H1 (cell line): Measurements from ENCODE around the gene COG4. TPM values are rescaled to one million over a fixed set of nuclear protein-coding genes. Genes with fewer than 3 reads are reported as not detected.

Experiments used
- CTCF ChIA-PET: fragments of 300-600 bp; sonication (Branson Sonifier 250); formaldehyde crosslinking; loops from one replicate; lab custom pipeline; 2021; ENCODE audit not compliant: partially characterized antibody; lab: Charles Lee
- POLR2A ChIA-PET: fragments of 300-600 bp; sonication (Branson Sonifier 250); formaldehyde crosslinking; loops from one replicate; lab custom pipeline; 2021; ENCODE audit warnings: inconsistent platforms; ENCODE audit not compliant: partially characterized antibody; lab: Charles Lee
- DNase-seq, 2 experiments: peaks; one replicate each; pipeline versions ENCODE4 v3.0.0 to v3.0.0-alpha.2; 2010 to 2022; ENCODE audit warnings: low spot score in 2 of 2, low read depth in 1 of 2, mixed read lengths in 1 of 2
- FAIRE-seq: peaks from 2 replicates; lab custom pipeline; 2011; peaks lifted over from hg19 to GRCh38; lab: Jason Lieb, UNC
- H2AFZ ChIP-seq: 2 replicates; pipeline ENCODE4 v1.8.1; 2012; ENCODE audit warnings: low read length, inconsistent platforms
- H2AK5ac ChIP-seq: 2 replicates; pipeline ENCODE4 v1.6.1; 2013; ENCODE audit warnings: low read depth, low read length
- H2BK120ac ChIP-seq: replicated peaks from 2 replicates; pipeline ENCODE3; 2013; ENCODE audit warnings: low read depth, low read length, inconsistent platforms
- H2BK12ac ChIP-seq: 2 replicates; pipeline ENCODE4 v1.6.1; 2013; ENCODE audit warnings: low read depth, low read length
- H2BK15ac ChIP-seq: 2 replicates; pipeline ENCODE4 v1.6.1; 2013; ENCODE audit warnings: low read length
- H2BK20ac ChIP-seq: 2 replicates; pipeline ENCODE4 v1.6.1; 2013; ENCODE audit warnings: low read length
- H2BK5ac ChIP-seq: 2 replicates; pipeline ENCODE4 v1.6.1; 2013; ENCODE audit warnings: low read depth, low read length
- H3K14ac ChIP-seq: 2 replicates; pipeline ENCODE4 v1.6.1; 2013; ENCODE audit warnings: inconsistent platforms; ENCODE audit not compliant: insufficient read length
- H3K18ac ChIP-seq: 2 replicates; pipeline ENCODE4 v1.6.1; 2013; ENCODE audit warnings: low read length; ENCODE audit errors: extremely low read depth
- H3K23ac ChIP-seq: 2 replicates; pipeline ENCODE4 v1.6.1; 2013; ENCODE audit warnings: inconsistent platforms; ENCODE audit not compliant: insufficient read length
- H3K23me2 ChIP-seq: 2 replicates; pipeline ENCODE4 v1.6.1; 2013; ENCODE audit warnings: low read depth, low read length
- H3K27ac ChIP-seq: 2 replicates; pipeline ENCODE4 v1.6.1; 2011; ENCODE audit warnings: low read depth, low read length, inconsistent platforms
- H3K27me3 ChIP-seq, 4 experiments: replicated peaks in 1 of 4; 1 replicate in 1 of 4; 2 replicates in 3 of 4; pipeline versions ENCODE4 v1.6.1 to v1.8.1; 2011 to 2013; ENCODE audit warnings: low read length in 3 of 4, mild to moderate bottlenecking in 3 of 4, inconsistent platforms in 2 of 4, mixed read lengths in 2 of 4, moderate library complexity in 1 of 4; ENCODE audit not compliant: control insufficient read depth in 3 of 4, insufficient read depth in 3 of 4; ENCODE audit errors: extremely low read depth in 1 of 4
- H3K36me3 ChIP-seq, 4 experiments: 2 replicates each; pipeline versions ENCODE4 v1.6.1 to v1.8.1; 2011 to 2013; ENCODE audit warnings: mild to moderate bottlenecking in 4 of 4, low read length in 3 of 4, moderate library complexity in 2 of 4, control low read depth in 1 of 4, inconsistent platforms in 1 of 4; ENCODE audit not compliant: insufficient read depth in 4 of 4, control insufficient read depth in 2 of 4
- H3K4ac ChIP-seq: replicated peaks from 2 replicates; pipeline ENCODE3; 2013; ENCODE audit warnings: low read length, low read depth, mixed read lengths, inconsistent platforms; ENCODE audit not compliant: insufficient read length
- H3K4me1 ChIP-seq, 4 experiments: replicated peaks in 1 of 4; 1 replicate in 1 of 4; 2 replicates in 3 of 4; pipeline versions ENCODE4 v1.6.1 to v1.8.1; 2011 to 2013; ENCODE audit warnings: low read length in 3 of 4, inconsistent platforms in 2 of 4, mixed read lengths in 1 of 4; ENCODE audit not compliant: insufficient read depth in 4 of 4, control insufficient read depth in 3 of 4
- H3K4me2 ChIP-seq, 2 experiments: 2 replicates each; pipeline versions ENCODE4 v1.6.1 to v1.8.1; 2011 to 2013; ENCODE audit warnings: low read depth in 2 of 2, low read length in 2 of 2, control low read depth in 1 of 2, inconsistent platforms in 1 of 2, mild to moderate bottlenecking in 1 of 2; ENCODE audit not compliant: insufficient read depth in 1 of 2
- H3K4me3 ChIP-seq, 4 experiments: fragments of 200-600, 300-600 bp in 1 of 4; sonication (generic), shearing (Covaris generic), sonication (Bioruptor Twin) in 1 of 4; 2 replicates each; pipeline versions ENCODE4 v1.5.1 to v1.8.1; 2011 to 2016; ENCODE audit warnings: low read length in 4 of 4, low read depth in 3 of 4, control low read depth in 2 of 4, inconsistent platforms in 2 of 4, mild to moderate bottlenecking in 2 of 4, mixed read lengths in 1 of 4, moderate library complexity in 1 of 4; ENCODE audit not compliant: insufficient read depth in 2 of 4; ENCODE audit errors: extremely low read depth in 1 of 4
- H3K56ac ChIP-seq: replicated peaks from 2 replicates; pipeline ENCODE3; 2013; ENCODE audit warnings: low read depth, mild to moderate bottlenecking, mixed read lengths, low read length, inconsistent platforms; ENCODE audit not compliant: insufficient read length
- H3K79me1 ChIP-seq: 2 replicates; pipeline ENCODE4 v1.6.1; 2013; ENCODE audit warnings: low read depth, low read length, control low read depth
- H3K79me2 ChIP-seq, 2 experiments: 2 replicates each; pipeline versions ENCODE4 v1.6.1 to v1.8.1; 2012 to 2013; ENCODE audit warnings: low read length in 2 of 2, mild to moderate bottlenecking in 2 of 2, inconsistent platforms in 1 of 2; ENCODE audit not compliant: insufficient read depth in 2 of 2, control insufficient read depth in 1 of 2
- H3K9ac ChIP-seq, 4 experiments: replicated peaks in 1 of 4; 1 replicate in 1 of 4; 2 replicates in 3 of 4; pipeline versions ENCODE4 v1.6.1 to v1.8.1; 2011 to 2013; ENCODE audit warnings: low read depth in 3 of 4, low read length in 3 of 4, control low read depth in 2 of 4, mild to moderate bottlenecking in 2 of 4, moderate library complexity in 2 of 4, inconsistent platforms in 1 of 4; ENCODE audit errors: extremely low read depth in 1 of 4
- H3K9me3 ChIP-seq, 2 experiments: 2 replicates each; pipeline versions ENCODE4 v1.6.1 to v1.8.1; 2012 to 2013; ENCODE audit warnings: mild to moderate bottlenecking in 2 of 2, moderate library complexity in 2 of 2, control low read depth in 1 of 2, inconsistent platforms in 1 of 2, low read depth in 1 of 2, low read length in 1 of 2, mixed read lengths in 1 of 2; ENCODE audit not compliant: insufficient read depth in 2 of 2
- H4K20me1 ChIP-seq, 2 experiments: replicated peaks in 1 of 2; 2 replicates each; pipeline versions ENCODE3 to v1.8.1; 2011 to 2013; ENCODE audit warnings: inconsistent platforms in 2 of 2, low read length in 2 of 2, mild to moderate bottlenecking in 1 of 2; ENCODE audit not compliant: insufficient read depth in 2 of 2, control insufficient read depth in 1 of 2
- H4K5ac ChIP-seq: 2 replicates; pipeline ENCODE4 v1.6.1; 2013; ENCODE audit warnings: low read length, low read depth, mixed read lengths, inconsistent platforms; ENCODE audit not compliant: insufficient read length
- H4K8ac ChIP-seq: 2 replicates; pipeline ENCODE4 v1.8.0; 2013; ENCODE audit warnings: mild to moderate bottlenecking, moderate library complexity, low read length, inconsistent platforms; ENCODE audit not compliant: insufficient read depth; ENCODE audit errors: extremely low read depth
- H4K91ac ChIP-seq: replicated peaks from 2 replicates; pipeline ENCODE3; 2013; ENCODE audit warnings: low read length, mixed read lengths, inconsistent platforms; ENCODE audit not compliant: insufficient read length
- CBX5 ChIP-seq: fragments of 300-800, 300-1000 bp; sonication (generic); IDR thresholded peaks from 2 replicates; pipeline ENCODE4 v1.7.1; 2016; ENCODE audit warnings: antibody characterized with exemption, low read length, low read depth
- CREB1 ChIP-seq: IDR thresholded peaks from 2 replicates; pipeline ENCODE4 v1.6.1; 2012; ENCODE audit warnings: inconsistent platforms
- GABPA ChIP-seq: IDR thresholded peaks from 2 replicates; pipeline ENCODE4 v1.6.1; 2011; ENCODE audit warnings: mild to moderate bottlenecking, low read length, moderate library complexity, borderline replicate concordance; ENCODE audit not compliant: insufficient read depth
- TAF7 ChIP-seq: optimal IDR thresholded peaks from 2 replicates; pipeline ENCODE3; 2011; ENCODE audit warnings: low read depth, mild to moderate bottlenecking, inconsistent platforms, low read length, moderate library complexity, borderline replicate concordance
- TEAD4 ChIP-seq: IDR thresholded peaks from 2 replicates; pipeline ENCODE4 v1.6.1; 2012; ENCODE audit warnings: low read depth, low read length, inconsistent platforms, mixed read lengths
- YY1 ChIP-seq: IDR thresholded peaks from 2 replicates; pipeline ENCODE4 v1.6.1; 2011; ENCODE audit warnings: low read depth, mild to moderate bottlenecking, low read length
- ZNF274 ChIP-seq: IDR thresholded peaks from 2 replicates; pipeline ENCODE4 v1.7.0; 2012; ENCODE audit warnings: low read length, borderline replicate concordance; ENCODE audit errors: extremely low read depth
- WGBS, 2 experiments: shearing (Covaris generic) in 1 of 2; methylation state at CpG; one replicate each; pipeline versions ENCODE4 v1.1.6 to v1.1.7; 2013 to 2015; ENCODE audit warnings: low lambda C conversion rate in 2 of 2, mixed read lengths in 2 of 2, inconsistent platforms in 1 of 2, low coverage in 1 of 2, missing lambda C conversion rate in 1 of 2; ENCODE audit not compliant: insufficient replicate concordance in 2 of 2, insufficient coverage in 1 of 2, insufficient read length in 1 of 2; ENCODE audit errors: extremely low coverage in 1 of 2, missing lambda C conversion rate in 1 of 2; 5-methylcytosine and 5-hydroxymethylcytosine counted together
- polyA plus RNA-seq, 7 experiments: library from polyadenylated mRNA; depleted of rRNA in 3 of 7; stranded (reverse) in 5 of 7; unstranded in 2 of 7; fragments of >200 nt in 5 of 7; fragments of 200-250 nt in 2 of 7; gene quantifications; 1 replicate in 5 of 7; 2 replicates in 1 of 7; 4 replicates in 1 of 7; pipeline versions ENCODE4 v1.2.1 to v1.2.3, GENCODE V29; 2011 to 2013; ENCODE audit warnings: missing spikeins in 2 of 7, mixed read lengths in 2 of 7
- total RNA-seq: library from RNA; stranded (reverse); fragmentation: NEBNext Ultra II Directional; extraction: Animal tissue kit (Norgen Biotek cat#: 25700); gene quantifications from 2 replicates; pipeline ENCODE4 v1.2.1, GENCODE V29; 2021
- TF ChIP-seq, protein P1 (sequence below), 3 experiments: IDR thresholded peaks; 1 replicate in 2 of 3; 2 replicates in 1 of 3; pipeline versions ENCODE4 v1.5.1 to v1.6.1; 2011; ENCODE audit warnings: low read length in 3 of 3, mild to moderate bottlenecking in 3 of 3, inconsistent platforms in 2 of 3, low read depth in 1 of 3, moderate library complexity in 1 of 3; ENCODE audit not compliant: insufficient read depth in 1 of 3; ENCODE audit errors: control extremely low read depth in 1 of 3

The COG4 gene
- total and polyA plus RNA-seq, 2 of the 8 experiments (the other 6 are each of a cell fraction or from before 2014, with no cell fraction given) = 46.1 to 50.2 TPM

DNA sequence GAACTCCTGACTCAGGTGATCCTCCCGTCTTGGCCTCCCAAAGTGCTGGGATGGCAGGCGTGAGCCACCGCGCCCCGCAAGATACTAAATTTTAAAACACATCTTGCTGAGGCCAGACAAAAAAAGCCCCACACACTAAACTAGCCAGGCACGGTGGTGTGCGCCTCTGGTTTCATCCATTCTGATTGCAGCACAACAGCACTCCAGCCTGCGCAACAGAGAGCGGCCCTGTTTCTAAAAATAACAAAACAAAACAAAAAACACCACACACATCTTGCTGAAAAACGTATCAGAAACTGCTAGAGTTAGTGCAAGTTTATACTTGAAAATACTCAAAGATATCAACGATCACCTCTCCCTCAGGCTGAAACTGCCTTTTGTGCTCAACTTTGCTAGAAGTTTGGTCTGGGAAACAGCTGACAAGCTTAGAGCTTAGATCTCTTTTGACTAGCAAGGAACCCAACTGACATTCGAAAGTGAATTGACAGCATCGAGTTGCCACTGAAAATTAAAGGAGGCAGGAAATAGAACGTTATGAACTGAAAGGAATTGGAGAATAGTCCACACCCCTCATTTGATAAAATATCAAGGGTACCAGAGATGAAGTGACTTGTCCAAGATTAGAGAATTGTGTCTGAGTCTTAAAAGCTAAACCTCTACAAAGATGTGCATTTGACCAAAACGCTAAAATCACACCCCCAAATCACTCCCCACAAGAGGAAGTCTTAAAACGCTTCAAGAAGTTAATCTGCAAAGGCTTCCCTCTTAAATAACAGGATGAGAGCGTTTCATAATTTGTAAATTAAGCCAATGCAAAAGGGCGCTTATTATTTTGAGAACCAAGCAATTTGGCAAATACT lies 908 bp downstream of the COG4 start:
- no peak overlapping the region for H2AK5ac ChIP-seq
- H2BK20ac ChIP-seq = no peak overlapping the region
- WGBS, 2 experiments = 64% methylated on average over 18 of the region's 18 CpGs; no CpG with 5 or more reads in 1 of the 2 experiments
- H3K9me3 ChIP-seq = no peaks in the 10 kb centered on the region
- no peak overlapping the region for H2BK15ac ChIP-seq
- peaks cover 9 to 22% (median 15%) of the 10 kb centered on the region in 4 experiments; a peak in 6 of 8 replicates for H3K36me3 ChIP-seq
- no peak overlapping the region for H2BK12ac ChIP-seq
- ChIA-PET CTCF (interaction anchor here (0.9 to 1.5 kb wide), 6 partner anchors 23 to 141 kb away, joined by 3 to 4 read pairs (median 3); no protein-coding TSS in a partner anchor), POLR2A (interaction anchor here (0.6 to 4.3 kb wide), 36 partner anchors 10 to 232 kb away, joined by 3 to 27 read pairs (median 5); partner anchors contain the start of genes DDX19A and ST3GAL2)
- no peak overlapping the region for H3K56ac ChIP-seq
- peak overlapping the region in 3 of 4 experiments; percentile 90 to 97 (median 90); a peak in 6 of 7 replicates for H3K9ac ChIP-seq
- peaks cover 6% of the 10 kb centered on the region; the same call in 1 of the 2 replicates for H3K23me2 ChIP-seq
- H2BK120ac ChIP-seq = no peak overlapping the region
- H3K23ac ChIP-seq = no peak overlapping the region
- peaks cover 31 to 49% of the 10 kb centered on the region in 2 experiments for H3K79me2 ChIP-seq
- H3K18ac ChIP-seq = no peak overlapping the region
- FAIRE-seq = no peak
- H4K91ac ChIP-seq = no peak overlapping the region
- H3K4me1 ChIP-seq = peaks cover 0 to 4% (median 3%) of the 10 kb centered on the region in 4 experiments; a peak in 5 of 7 replicates
- peak overlapping the region; percentile 84 to 93 for H3K4me2 ChIP-seq
- no peaks in the 10 kb centered on the region; the same call in 1 of the 2 replicates for H3K79me1 ChIP-seq
- H3K14ac ChIP-seq = no peak overlapping the region
- H2AFZ ChIP-seq = no peak overlapping the region
- H3K4ac ChIP-seq = no peak overlapping the region
- H4K5ac ChIP-seq = no peak overlapping the region
- peaks cover 4 to 8% of the 10 kb centered on the region in 2 experiments for H4K20me1 ChIP-seq
- 0 out of 2 replicates have a peak overlapping the region, but pooled peaks have one; percentile 36 for H2BK5ac ChIP-seq
- H3K27ac ChIP-seq = peak overlapping the region; percentile 91; the same call in 1 of the 2 replicates
- H3K27me3 ChIP-seq = no peaks in the 10 kb centered on the region
- DNase-seq = no peak
- H3K4me3 ChIP-seq = peak overlapping the region; percentile 88 to 96 (median 91)
- H4K8ac ChIP-seq = no peak overlapping the region
- TF ChIP-seq TEAD4 (no peak), CBX5 (no peak), CREB1 (no peak), TAF7 (no peak), GABPA (no peak), YY1 (no peak), ZNF274 (no peak)
- TF ChIP-seq, protein P1, sequence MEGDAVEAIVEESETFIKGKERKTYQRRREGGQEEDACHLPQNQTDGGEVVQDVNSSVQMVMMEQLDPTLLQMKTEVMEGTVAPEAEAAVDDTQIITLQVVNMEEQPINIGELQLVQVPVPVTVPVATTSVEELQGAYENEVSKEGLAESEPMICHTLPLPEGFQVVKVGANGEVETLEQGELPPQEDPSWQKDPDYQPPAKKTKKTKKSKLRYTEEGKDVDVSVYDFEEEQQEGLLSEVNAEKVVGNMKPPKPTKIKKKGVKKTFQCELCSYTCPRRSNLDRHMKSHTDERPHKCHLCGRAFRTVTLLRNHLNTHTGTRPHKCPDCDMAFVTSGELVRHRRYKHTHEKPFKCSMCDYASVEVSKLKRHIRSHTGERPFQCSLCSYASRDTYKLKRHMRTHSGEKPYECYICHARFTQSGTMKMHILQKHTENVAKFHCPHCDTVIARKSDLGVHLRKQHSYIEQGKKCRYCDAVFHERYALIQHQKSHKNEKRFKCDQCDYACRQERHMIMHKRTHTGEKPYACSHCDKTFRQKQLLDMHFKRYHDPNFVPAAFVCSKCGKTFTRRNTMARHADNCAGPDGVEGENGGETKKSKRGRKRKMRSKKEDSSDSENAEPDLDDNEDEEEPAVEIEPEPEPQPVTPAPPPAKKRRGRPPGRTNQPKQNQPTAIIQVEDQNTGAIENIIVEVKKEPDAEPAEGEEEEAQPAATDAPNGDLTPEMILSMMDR (IDR thresholded peaks at IDR 0.05; ENCODE audit: control extremely low read depth in 1 of 3, insufficient read depth in 1 of 3, low read depth in 1 of 3, low read length in 3 of 3) = no peak
